DOHH2 (cell line): ENCODE data around the gene CAMK2D.
A peak's percentile ranks its signal among the peaks of the same experiment; 100 is the strongest.

Experiments
- H3F3A ChIP-seq: fragments of 200-600 bp; sonication (generic), shearing (Covaris generic); 2 replicates; pipeline ENCODE4 v1.6.0; 2016; ENCODE audit warnings: antibody characterized with exemption, mild to moderate bottlenecking; ENCODE audit not compliant: control insufficient read depth, insufficient read depth
- H3K27ac ChIP-seq: fragments of 200-600 bp; sonication (generic); 2 replicates; pipeline ENCODE4 v1.5.1; 2014; ENCODE audit warnings: low read depth, mild to moderate bottlenecking, low read length, moderate library complexity
- H3K27me3 ChIP-seq: fragments of 200-600 bp; sonication (generic); 2 replicates; pipeline ENCODE4 v1.6.1; 2014; ENCODE audit warnings: mild to moderate bottlenecking, low read length, mixed read lengths; ENCODE audit not compliant: control insufficient read depth
- H3K36me3 ChIP-seq: fragments of 200-600 bp; sonication (generic); 2 replicates; pipeline ENCODE4 v1.6.1; 2014; ENCODE audit warnings: mild to moderate bottlenecking, low read length, moderate library complexity, mixed read lengths; ENCODE audit not compliant: control insufficient read depth
- H3K4me1 ChIP-seq: fragments of 200-600 bp; sonication (generic); 2 replicates; pipeline ENCODE4 v1.6.1; 2014; ENCODE audit warnings: mild to moderate bottlenecking, low read length, mixed read lengths; ENCODE audit not compliant: control insufficient read depth
- H3K4me2 ChIP-seq: fragments of 200-600 bp; sonication (generic); 2 replicates; pipeline ENCODE4 v1.6.0; 2014; ENCODE audit warnings: mild to moderate bottlenecking, low read length, moderate library complexity
- H3K4me3 ChIP-seq: fragments of 200-600 bp; sonication (generic); 2 replicates; pipeline ENCODE4 v1.5.1; 2014; ENCODE audit warnings: mild to moderate bottlenecking, low read length, mixed read lengths
- H3K79me2 ChIP-seq: fragments of 200-600 bp; sonication (generic); 2 replicates; pipeline ENCODE4 v1.6.1; 2014; ENCODE audit warnings: mild to moderate bottlenecking, low read length, mixed read lengths; ENCODE audit not compliant: control insufficient read depth
- H3K9me2 ChIP-seq: fragments of 200-600 bp; sonication (generic); replicated peaks from 2 replicates; pipeline ENCODE4 v1.6.1; 2014; ENCODE audit warnings: mild to moderate bottlenecking, low read length, mixed read lengths; ENCODE audit not compliant: control insufficient read depth
- H3K9me3 ChIP-seq: fragments of 200-600 bp; sonication (generic); 2 replicates; pipeline ENCODE4 v1.6.1; 2014; ENCODE audit warnings: antibody characterized with exemption, low read length, mixed read lengths; ENCODE audit not compliant: control insufficient read depth, insufficient read depth
- H4K20me1 ChIP-seq: fragments of 200-600 bp; sonication (generic); 2 replicates; pipeline ENCODE4 v1.6.0; 2014; ENCODE audit warnings: low read depth, mild to moderate bottlenecking, antibody characterized with exemption, low read length, moderate library complexity; ENCODE audit not compliant: control insufficient read depth, insufficient read depth
- CTCF ChIP-seq: fragments of 200-600 bp; sonication (generic); IDR thresholded peaks from one replicate; pipeline ENCODE4 v1.5.1; 2014; ENCODE audit warnings: antibody characterized with exemption, mild to moderate bottlenecking, low read depth, low read length; ENCODE audit not compliant: poor library complexity, severe bottlenecking
- EZH2phosphoT487 ChIP-seq: fragments of 200-600 bp; sonication (generic); IDR thresholded peaks from 2 replicates; pipeline ENCODE4 v1.6.1; 2017; ENCODE audit warnings: borderline replicate concordance, mild to moderate bottlenecking, antibody characterized with exemption, low read length, moderate library complexity, mixed read lengths

Gene CAMK2D

DNA sequence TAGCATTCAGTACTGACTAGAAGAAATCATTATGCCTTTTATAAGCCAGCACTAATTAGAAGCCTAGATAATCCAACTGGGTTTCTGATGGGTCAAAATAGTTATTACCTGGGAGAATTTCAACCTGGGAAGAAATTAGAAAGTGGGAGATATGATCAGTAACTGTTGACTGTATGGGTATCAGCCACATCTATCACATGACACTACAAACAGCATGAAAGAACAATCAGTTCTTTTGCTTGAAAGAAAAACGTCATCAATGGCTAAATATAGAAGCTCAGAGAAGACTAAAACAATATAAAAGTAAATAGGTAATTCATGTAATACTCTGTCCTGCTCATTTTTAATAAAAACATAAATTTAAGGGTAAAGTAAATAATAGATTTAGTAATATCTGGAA is 145.1 kb downstream of the CAMK2D start:
- no peaks in the 10 kb centered on the region for H4K20me1 ChIP-seq
- peak overlapping the region; percentile 88 for H3K27ac ChIP-seq
- H3K36me3 ChIP-seq: peaks cover 37% of the 10 kb centered on the region
- H3F3A ChIP-seq: peaks cover 64% of the 10 kb centered on the region
- no peak for TF ChIP-seq CTCF
- no peak for TF ChIP-seq EZH2phosphoT487
- H3K9me2 ChIP-seq: no peaks in the 10 kb centered on the region
- peaks cover 98% of the 10 kb centered on the region for H3K79me2 ChIP-seq
- no peaks in the 10 kb centered on the region for H3K27me3 ChIP-seq
- peaks cover 100% of the 10 kb centered on the region for H3K4me1 ChIP-seq
- H3K4me3 ChIP-seq: peak overlapping the region; percentile 68
- H3K9me3 ChIP-seq: no peaks in the 10 kb centered on the region
- H3K4me2 ChIP-seq: peak overlapping the region; percentile 91

DNA sequence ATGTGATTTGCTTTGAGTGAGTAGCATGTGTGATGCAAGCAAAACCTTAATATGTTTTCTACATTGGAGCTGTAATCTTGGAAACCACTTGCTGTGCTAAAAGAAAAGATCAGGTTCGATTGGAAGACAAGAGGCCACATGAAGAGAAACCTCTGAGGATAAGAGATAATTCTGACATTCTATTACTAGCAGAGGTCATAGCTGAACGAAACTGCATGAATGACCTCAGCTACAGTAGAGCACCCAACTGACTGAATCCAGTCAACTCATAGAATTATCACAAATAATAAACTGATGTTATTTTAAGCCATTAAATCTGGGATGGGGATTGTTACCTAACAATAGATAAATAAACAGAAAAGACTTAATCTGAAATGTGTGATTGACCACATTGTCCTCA is 147.1 kb downstream of the CAMK2D start:
- Histone ChIP-seq H3K27ac (peak overlapping the region; percentile 88), H3F3A (peaks cover 51% of the 10 kb centered on the region), H3K79me2 (peaks cover 98% of the 10 kb centered on the region)

DNA sequence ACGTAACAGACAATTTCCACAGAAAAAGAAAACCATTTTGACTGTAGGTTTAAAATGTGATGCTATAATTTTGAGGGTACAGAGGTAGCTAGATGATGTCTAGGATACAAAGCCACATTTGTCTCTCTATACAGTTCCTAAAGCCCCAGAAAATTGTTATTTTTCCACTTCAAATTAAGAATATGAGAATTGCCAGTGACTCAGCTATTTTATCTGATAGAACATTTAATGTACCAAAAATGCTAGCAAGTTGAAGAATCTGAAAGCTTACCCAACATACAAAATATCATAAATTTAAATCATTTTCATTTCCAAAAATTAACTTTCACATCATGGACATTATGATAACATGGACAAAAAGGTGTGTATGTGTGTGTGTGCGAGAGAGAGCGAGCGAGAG is 148.0 kb downstream of the CAMK2D start:
- TF ChIP-seq EZH2phosphoT487: no peak
- no peak for TF ChIP-seq CTCF
- peaks cover 50% of the 10 kb centered on the region for H3F3A ChIP-seq
- H3K36me3 ChIP-seq: peaks cover 53% of the 10 kb centered on the region
- H3K79me2 ChIP-seq: peaks cover 96% of the 10 kb centered on the region
- peak overlapping the region; percentile 88 for H3K27ac ChIP-seq
- H3K9me3 ChIP-seq: no peaks in the 10 kb centered on the region
- H3K9me2 ChIP-seq: no peaks in the 10 kb centered on the region
- peak overlapping the region; percentile 17; the same call in 1 of the 2 replicates for H3K4me3 ChIP-seq
- H3K4me2 ChIP-seq: peak overlapping the region; percentile 91
- no peaks in the 10 kb centered on the region for H4K20me1 ChIP-seq
- H3K27me3 ChIP-seq: no peaks in the 10 kb centered on the region
- H3K4me1 ChIP-seq: peaks cover 100% of the 10 kb centered on the region

More for the DNA sequence above, 147.1 kb downstream of the CAMK2D start:
- peaks cover 46% of the 10 kb centered on the region for H3K36me3 ChIP-seq
- no peaks in the 10 kb centered on the region for H3K9me3 ChIP-seq
- H3K4me2 ChIP-seq: peak overlapping the region; percentile 91
- no peaks in the 10 kb centered on the region for H3K27me3 ChIP-seq
- H3K4me1 ChIP-seq: peaks cover 100% of the 10 kb centered on the region
- no peaks in the 10 kb centered on the region for H3K9me2 ChIP-seq
- TF ChIP-seq CTCF: no peak
- TF ChIP-seq EZH2phosphoT487: no peak
- H4K20me1 ChIP-seq: no peaks in the 10 kb centered on the region
- peak overlapping the region; percentile 19 for H3K4me3 ChIP-seq
